Progenitor cell of endocrine pancreas (in vitro differentiated cells): ENCODE results near the gene SCYL1. TPM values are rescaled to one million over a fixed set of nuclear protein-coding genes. Genes with fewer than 3 reads are reported as not detected.

Experiments used
- DNase-seq: peaks from one replicate; pipeline ENCODE4 v3.0.0; 2021; ENCODE audit warnings: low spot score; ENCODE audit not compliant: unreplicated experiment
- H3K27ac Mint-ChIP-seq: 2 replicates; pipeline ENCODE4 v1.8.0; 2021; ENCODE audit warnings: mild to moderate bottlenecking, moderate library complexity, mixed read lengths
- H3K27me3 Mint-ChIP-seq: 2 replicates; pipeline ENCODE4 v1.8.0; 2021; ENCODE audit warnings: mixed read lengths
- H3K36me3 Mint-ChIP-seq: 2 replicates; pipeline ENCODE4 v1.8.0; 2022; ENCODE audit warnings: mixed read lengths; ENCODE audit not compliant: insufficient read depth
- H3K4me1 Mint-ChIP-seq: 2 replicates; pipeline ENCODE4 v1.8.0; 2021; ENCODE audit warnings: low read depth, mixed read lengths
- H3K4me3 Mint-ChIP-seq: 2 replicates; pipeline ENCODE4 v1.8.0; 2021; ENCODE audit warnings: low read depth, mild to moderate bottlenecking, moderate library complexity, mixed read lengths
- H3K9me3 Mint-ChIP-seq: 2 replicates; pipeline ENCODE4 v1.8.0; 2021; ENCODE audit warnings: low read depth, mixed read lengths
- CTCF ChIP-seq: fragments of 200-600 bp; sonication (generic); IDR thresholded peaks from one replicate; pipeline ENCODE4 v1.5.0; 2021; ENCODE audit warnings: antibody characterized with exemption, mild to moderate bottlenecking; ENCODE audit not compliant: unreplicated experiment
- total RNA-seq: library from RNA; stranded (reverse); gene quantifications from 2 replicates; pipeline ENCODE4 v1.2.1, GENCODE V29; 2021

SCYL1 gene
- total RNA-seq, 1 donor from 2014 or later, result 61.4 TPM

- H3K36me3 Mint-ChIP-seq, result peaks cover 2% of the 10 kb centered on the region
- no peak for DNase-seq
- no peak overlapping the region for H3K4me3 Mint-ChIP-seq
- no peaks in the 10 kb centered on the region for H3K9me3 Mint-ChIP-seq
- H3K27me3 Mint-ChIP-seq, result peaks cover 48% of the 10 kb centered on the region
- H3K4me1 Mint-ChIP-seq, result no peaks in the 10 kb centered on the region
- no peak for TF ChIP-seq CTCF
- no peak overlapping the region for H3K27ac Mint-ChIP-seq
Observed at GRCh38 chr11:65580756-65581155, 55.9 kb downstream of the SCYL1 start.

DNA sequence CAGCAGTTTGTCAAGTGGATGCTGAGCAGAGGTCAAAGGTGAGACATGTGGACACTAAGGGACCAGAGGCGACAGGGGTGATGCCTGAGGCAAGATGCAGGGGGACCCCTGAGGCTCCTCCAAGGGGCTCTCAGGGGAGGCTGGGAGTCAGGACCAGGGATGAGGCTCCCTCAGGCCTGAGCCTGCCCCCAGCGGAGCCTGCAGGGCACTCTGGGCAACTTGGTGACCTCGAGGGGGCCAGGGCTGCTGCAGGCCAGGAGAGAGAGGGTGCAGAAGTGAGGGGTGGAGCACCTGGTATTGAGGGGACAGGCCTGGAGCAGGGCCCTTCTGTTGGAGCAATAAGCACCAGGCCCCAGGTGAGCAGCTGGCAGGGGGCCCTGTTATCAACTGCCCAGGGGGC is 57.0 kb downstream of the SCYL1 start:
- Mint-ChIP-seq H3K4me3 (no peak overlapping the region), H3K27me3 (peaks cover 51% of the 10 kb centered on the region), H3K36me3 (peaks cover 2% of the 10 kb centered on the region), H3K27ac (no peak overlapping the region), H3K4me1 (no peaks in the 10 kb centered on the region), H3K9me3 (no peaks in the 10 kb centered on the region)
- no peak for TF ChIP-seq CTCF
- no peak for DNase-seq

GRCh38 chr11:65583589-65583988 is 58.7 kb downstream of the SCYL1 start:
- DNase-seq, result no peak
- Mint-ChIP-seq H3K27me3 (peaks cover 48% of the 10 kb centered on the region), H3K4me1 (no peaks in the 10 kb centered on the region), H3K4me3 (no peak overlapping the region), H3K27ac (no peak overlapping the region), H3K9me3 (no peaks in the 10 kb centered on the region), H3K36me3 (no peaks in the 10 kb centered on the region)
- no peak for TF ChIP-seq CTCF

DNA sequence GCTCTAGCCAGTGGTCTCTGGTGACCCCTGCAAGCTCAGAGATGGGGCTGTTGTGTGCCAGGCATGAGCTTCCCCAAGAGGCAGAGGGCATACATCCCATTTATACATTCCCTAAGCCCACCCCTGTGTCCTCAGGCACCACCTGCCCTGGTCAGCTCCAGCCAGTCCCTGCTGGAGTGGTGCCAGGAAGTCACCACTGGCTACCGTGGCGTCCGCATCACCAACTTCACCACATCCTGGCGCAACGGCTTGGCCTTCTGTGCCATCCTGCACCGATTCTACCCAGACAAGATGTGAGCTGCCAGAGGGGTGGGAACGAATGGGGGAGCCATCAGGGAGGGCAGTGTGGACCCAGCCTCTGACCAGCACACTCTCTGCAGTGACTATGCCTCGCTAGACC is 59.2 kb downstream of the SCYL1 start:
- Mint-ChIP-seq H3K9me3 (no peaks in the 10 kb centered on the region), H3K27ac (no peak overlapping the region), H3K36me3 (no peaks in the 10 kb centered on the region), H3K27me3 (peaks cover 51% of the 10 kb centered on the region), H3K4me1 (no peaks in the 10 kb centered on the region), H3K4me3 (no peak overlapping the region)
- no peak for DNase-seq
- TF ChIP-seq CTCF, result no peak

- TF ChIP-seq CTCF, result no peak
- H3K36me3 Mint-ChIP-seq, result no peaks in the 10 kb centered on the region
- H3K27me3 Mint-ChIP-seq, result peaks cover 53% of the 10 kb centered on the region
- H3K27ac Mint-ChIP-seq, result no peak overlapping the region
- no peak for DNase-seq
- H3K4me3 Mint-ChIP-seq, result no peak overlapping the region
- no peaks in the 10 kb centered on the region for H3K4me1 Mint-ChIP-seq
- H3K9me3 Mint-ChIP-seq, result no peaks in the 10 kb centered on the region
Observed at GRCh38 chr11:65584723-65585171, 59.9 kb downstream of the SCYL1 start.
